Middle frontal gyrus (tissue), 1 donor: ENCODE measurements around the gene MYL12B.
A peak's percentile ranks its signal among the peaks of the same experiment; 100 is the strongest.

Experiments used
- DNase-seq: peaks from one replicate; pipeline ENCODE4 v3.0.0-alpha.2; 2015; ENCODE audit warnings: low spot score; ENCODE audit errors: extremely low spot score

MYL12B gene

DNA sequence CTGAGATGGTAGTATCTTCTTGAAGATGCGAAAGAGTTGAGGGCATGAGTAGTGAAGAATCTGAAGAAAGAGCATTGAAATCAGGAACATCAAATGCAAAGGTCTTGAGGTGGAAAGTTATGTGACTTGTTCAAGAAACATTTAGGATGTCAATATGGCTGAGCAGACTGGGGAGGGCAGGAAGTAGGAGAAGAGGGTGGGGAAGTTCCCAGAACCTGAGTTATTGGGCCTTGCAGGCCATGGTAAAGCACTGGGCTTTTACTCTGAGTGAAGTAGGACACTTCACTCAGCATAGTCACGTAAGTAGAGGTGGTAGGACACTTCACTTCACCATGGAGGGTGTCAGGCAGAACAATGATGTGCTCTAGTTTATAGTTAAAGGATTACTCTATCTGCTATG is 26.1 kb upstream of the MYL12B start:
- DNase-seq, result no peak

DNA sequence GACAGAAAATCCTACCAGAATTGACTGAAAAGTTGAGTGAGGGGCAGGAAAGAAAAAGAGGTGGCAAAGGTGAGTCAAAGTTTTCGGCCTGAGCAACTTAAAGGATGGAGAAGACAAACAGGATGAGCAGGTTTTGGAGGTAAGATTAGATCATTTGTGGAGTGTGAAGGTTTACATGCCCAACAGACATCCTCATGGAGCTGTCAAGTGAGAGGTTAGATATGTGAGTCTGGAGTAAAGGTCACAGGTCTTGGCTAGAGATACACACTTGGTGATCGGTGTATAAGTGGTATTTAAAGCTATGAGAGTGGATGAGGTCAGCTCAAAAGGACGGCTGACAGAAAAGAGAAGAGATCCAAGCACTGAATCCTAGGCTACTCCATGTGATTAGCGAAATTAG is 25.5 kb upstream of the MYL12B start:
- no peak for DNase-seq

DNA sequence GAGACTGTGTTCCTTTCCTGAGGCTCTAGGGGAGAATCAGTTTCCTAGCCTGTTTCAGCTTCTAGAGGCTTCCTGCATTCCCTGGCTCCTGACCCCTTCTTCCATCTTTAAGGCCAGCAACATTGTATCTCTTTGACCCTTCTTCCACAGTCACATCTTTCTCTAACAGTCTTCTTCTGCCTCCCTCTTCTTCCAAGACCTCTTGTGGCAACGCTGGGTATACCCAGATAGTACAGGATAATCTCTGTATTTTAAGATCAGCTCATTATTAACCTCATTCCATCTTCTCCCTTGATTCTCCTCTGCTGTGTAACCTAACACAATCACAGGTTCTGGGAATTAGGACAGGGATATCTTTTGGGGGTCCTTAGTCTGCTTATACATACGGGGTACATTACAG is 23.2 kb upstream of the MYL12B start:
- DNase-seq, result no peak

DNA sequence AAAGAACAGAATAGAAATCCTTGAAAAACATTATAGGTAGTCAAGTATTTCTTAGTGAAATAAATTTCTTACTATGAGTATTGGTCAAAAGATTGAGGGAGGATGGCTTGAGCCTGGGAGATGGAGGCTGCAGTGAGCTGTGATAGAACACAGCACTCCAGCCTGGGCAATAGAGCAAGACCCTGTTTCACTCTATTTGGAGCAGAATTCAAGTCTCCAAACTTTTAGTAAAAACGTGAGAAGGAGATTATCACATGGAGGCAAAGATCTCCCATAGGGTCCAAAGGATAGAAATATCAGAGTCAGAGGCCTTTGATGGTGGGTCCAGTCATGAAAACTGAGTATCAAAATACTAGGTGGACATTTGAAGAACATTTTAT is 16.8 kb upstream of the MYL12B start:
- no peak for DNase-seq

DNA sequence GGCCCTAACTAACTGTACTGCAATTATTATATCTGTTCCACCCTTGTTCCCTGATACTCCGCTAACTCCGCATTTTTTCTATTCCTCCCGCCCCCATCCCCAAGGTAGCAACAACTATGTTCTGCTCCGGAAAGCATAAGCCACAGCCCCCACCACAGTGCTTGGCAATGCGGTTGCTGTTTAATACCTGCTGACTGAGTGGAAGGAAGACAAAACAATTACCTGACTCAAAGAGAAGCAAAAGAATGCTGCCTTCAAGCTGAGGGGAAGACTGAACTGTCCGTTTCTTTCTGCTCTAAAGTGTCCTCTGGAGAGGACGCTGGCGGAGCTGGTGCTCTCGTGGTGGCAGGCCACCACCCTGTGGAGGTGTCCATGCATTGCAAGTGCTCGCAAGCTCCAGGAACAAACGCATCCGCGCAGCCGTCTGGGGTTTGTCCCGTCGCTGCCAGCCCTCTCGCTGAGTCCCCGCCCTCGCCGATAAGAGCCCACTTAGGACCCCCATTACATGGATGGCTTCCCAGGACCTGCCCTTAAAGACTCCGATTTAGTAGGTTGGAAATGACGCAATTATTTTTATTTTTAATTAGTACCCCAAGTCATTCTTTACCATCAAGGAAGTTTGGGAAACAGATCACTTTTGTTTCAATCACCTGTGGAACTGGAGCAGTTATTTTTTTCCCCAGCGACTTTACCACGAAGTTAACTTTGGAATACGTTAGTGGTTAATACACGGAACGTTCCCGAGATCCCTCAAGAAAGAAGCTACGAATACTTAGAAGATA is 15.9 kb upstream of the MYL12B start:
- peak; percentile 79 for DNase-seq

DNA sequence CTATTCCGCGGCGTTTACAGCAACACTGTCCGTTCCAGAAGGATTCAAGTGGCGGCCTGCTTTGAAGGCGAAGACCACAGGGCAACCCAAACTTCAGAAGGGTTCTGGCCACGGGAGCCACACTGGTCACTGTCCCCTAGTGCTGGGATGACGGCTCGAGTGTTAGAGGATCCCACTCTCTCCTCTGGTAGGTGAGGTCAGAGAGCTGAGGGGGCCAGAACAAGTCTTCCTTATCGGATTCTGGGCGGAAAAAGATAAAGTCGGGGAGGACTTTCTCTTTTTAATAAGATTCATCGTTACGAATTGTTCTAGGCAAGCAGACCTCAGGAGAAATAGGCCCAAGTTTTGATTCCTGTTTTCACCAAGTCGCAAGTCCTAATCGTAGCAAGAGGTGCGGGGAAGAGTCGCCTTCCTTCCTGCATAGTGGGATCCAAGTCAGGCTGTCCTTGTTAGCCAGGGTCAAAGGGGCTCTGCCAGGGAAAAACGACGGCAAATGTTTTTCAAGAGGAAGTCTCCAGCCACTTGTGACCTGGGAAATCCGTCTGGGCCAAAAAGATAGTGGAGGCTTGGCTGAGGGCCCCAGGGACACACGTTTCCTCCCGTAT is 15.2 kb upstream of the MYL12B start:
- DNase-seq, result no peak

DNA sequence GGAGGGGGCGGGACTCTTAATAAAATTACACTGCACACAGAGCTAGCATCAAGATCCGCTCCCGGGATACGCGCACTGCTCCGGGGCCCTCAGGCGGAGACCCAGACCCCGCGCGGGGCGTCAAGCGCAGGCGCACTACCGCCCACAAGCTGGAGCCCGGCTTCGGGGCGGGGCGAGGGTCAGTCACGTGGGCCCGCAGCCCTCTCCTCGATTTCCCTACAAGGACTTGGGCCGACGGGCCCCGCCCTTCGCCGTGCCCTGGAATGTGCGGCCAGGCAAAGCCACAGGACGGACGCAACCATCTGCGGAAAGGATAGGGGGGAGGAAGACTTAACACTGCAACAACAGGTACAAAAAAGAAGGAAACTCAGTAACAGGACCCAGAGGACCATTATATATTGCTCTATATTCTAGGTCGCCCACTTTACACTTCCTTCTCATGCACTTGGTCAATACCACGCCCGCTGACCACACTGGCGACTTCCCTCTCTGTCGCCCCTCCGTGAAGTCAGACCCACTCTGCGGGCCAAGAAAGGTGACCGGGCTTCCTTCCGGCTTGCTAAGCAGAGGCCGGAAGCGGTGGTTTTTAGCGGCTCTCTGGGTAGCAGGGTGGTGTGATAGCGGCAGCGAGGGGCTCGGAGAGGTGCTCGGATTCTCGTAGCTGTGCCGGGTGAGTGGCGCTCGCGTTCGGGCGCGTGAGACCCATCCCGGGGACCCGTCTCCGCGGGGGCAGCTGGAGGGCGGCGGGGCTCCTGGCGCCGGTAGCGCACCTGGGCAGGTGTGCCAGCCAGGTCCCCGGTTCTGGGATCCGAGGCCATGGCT is 14.5 kb upstream of the MYL12B start, which contains the start of gene MYL12A:
TSS of gene MYL12A (plus strand) at position 562 of the 822 bp plus-strand sequence. CDS start 5,447 bp downstream, outside the sequence.
- DNase-seq, result peak; percentile 82

DNA sequence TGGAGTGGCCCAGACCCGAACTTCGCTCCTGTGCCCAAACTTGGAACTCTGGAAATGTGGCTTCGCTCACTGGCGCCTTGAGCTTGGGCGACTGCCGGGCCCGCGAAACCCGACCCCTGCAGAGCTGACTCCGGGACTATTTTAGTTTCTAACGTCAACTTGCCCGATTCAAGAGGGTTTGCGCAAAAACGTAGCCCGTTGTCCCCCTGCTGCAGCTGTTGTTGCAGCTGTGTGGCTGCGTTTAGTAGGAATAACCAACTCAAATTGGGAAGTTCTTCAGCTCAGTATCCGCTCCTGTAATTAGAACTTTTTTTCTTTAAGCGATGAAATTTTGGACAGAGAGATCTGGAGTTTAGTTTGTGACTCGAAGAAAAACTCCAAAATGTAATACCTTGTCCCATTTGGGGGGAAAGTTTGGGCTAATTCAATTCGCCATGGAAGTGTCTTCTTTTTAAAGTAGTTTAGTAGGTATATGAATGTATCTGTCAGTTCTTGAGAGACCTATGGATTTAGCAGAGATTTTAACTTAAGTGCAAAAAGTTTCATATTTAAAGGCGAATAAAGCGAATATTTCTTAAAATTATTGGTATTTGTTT is 13.8 kb upstream of the MYL12B start:
- no peak for DNase-seq

DNA sequence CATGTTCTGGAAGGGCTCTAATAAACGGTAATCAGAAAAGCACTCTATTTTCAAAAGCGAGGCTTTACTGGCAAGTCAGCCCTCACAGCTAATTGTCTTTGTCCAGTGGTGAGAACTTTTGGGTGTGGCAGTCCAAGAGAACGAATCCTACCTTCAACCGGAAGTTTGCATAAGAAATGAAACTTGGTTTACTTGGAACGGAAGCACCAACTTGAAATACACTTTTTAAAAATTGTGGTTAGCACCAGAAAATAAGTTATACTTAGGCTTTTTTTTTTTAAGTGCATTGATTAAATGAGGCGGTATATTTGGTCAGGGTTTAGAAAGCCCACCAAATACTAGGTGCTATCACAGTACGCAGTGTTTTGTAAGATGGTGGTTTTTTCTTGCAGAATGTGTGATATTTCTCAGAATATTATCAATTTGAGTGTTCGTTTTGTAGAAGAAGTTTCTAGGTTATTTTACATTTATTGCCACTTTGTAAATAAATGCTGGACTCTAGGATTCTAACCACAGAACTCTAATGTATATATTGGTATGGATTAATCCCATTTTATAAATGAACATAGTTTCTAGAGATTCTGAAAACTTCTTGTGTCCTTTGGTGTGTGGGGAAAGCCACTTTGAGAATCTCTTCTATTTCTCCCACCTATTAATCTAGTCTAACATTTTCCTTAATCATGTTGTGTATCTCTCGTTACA is 13.1 kb upstream of the MYL12B start:
- no peak for DNase-seq

DNA sequence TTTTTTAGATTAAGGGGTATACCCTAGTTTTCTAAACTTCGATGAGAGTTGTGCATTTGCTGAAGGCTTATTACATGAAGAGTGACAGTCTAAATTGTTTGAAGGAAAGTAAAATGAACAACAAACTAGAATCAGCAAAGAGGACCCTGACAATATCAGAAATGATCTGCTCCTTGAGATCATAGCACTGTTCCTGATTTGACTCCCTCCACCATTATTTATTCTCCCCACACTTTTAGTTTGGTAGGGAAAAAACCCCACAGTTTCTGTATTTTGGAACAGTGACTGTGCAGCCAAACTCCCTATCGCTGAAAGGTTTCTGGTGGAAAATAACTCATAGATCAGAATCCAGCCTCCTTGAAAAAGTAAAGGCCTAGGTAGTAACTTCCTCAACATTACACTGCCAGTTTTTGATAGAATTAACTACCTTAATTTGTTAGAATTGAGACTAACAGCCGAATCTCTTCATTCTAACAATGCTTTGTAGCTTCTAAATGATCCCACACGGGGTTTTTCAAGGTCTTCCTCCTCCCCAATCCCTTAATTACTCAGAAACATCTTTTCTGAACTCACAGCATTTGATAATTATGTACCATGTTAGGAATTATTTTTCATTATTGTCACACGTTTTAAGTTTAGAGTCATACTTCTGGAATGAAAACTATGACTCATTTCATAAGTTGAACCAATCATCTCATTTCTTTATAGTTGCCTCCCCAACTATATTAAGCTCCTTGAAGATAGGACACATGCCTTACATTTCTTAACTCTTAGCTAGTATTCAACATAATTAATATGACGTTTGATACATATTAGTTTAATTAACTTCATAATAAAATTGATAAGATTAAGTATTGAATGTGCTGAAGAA is 11.5 kb upstream of the MYL12B start:
- no peak for DNase-seq

DNA sequence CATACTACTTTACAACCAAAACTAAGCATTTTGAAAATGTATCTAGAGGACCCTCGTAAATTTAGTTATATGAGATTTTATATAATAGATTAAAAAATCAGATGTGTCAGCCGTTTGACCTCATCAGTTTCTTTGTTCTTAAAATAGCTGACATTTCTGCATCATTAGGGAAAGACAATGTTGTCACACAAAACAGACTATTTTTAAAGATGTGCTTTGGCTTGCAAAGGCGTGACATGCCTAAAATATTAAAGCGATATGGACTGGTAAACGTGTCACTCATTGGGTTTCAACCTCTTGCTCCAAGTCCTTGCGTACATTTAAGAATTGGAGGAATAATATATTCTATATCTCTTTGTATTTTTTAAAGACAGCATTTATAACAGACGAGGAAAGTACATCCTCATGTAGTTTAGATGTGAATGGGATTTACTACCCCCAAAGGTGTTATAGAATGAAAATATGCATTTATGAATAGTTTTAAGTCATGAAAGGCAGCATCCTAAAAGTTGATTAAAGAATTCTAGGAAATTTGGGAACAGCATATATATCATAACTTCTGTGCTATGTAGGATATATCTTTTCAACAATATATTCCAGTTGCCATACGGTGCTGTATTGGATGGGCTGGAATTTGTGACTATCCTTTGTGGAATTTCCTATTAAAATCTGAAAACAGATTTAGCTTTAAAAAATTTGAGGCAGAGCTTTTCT is 10.5 kb upstream of the MYL12B start:
- no peak for DNase-seq

DNA sequence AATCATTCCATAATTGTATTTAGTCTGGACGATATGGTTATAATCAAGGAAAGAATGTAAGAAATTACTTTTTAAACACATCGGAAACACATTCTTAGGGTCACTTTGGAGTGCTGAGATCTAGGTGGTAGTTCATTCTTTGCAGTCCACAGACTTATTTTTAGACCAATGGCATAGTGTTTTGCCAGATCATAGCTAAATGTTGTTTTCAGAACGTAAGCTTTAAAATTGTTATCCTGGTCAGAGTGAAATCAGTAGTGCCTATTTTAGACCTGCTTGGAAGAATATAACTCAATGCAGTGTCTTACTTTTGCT is 10.0 kb upstream of the MYL12B start:
- no peak for DNase-seq

DNA sequence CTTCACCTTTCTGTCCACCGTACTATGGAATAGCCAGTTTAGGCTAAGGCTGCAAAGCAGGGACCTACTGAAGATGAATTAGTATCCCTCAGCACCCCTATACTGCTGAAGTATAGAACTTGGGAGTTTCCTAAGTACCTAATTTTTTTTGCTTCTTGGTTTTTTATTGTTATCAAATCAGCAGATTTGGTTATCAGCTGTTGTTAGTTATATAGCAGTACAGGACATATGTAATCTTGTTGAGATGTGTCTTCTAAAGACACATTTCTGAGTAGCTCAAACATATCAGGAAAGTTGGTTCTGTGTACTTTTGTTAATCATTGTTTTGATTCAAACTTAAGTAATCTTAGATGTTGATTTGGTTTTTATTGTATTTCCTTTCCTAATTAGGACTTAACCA is 9.1 kb upstream of the MYL12B start:
- no peak for DNase-seq

DNA sequence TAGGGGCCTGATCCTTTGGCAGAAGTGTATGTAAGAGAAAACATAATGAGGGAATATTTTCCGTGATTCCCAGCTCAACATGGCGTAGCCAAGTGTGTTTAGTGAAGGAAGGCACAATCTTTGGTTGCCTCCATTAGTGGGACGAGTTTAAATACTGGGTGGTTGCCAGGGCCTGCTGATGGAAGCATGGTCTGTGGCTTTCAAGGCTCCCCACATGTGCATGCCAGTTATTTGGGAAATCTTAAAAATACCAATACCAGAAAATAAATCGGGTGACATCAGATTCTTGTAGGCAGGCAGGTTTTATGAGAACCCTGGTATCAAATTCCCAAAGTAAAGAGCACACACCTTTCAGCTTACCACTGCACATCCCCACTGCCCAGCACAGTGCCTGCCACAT is 7.2 kb upstream of the MYL12B start:
- DNase-seq, result no peak

DNA sequence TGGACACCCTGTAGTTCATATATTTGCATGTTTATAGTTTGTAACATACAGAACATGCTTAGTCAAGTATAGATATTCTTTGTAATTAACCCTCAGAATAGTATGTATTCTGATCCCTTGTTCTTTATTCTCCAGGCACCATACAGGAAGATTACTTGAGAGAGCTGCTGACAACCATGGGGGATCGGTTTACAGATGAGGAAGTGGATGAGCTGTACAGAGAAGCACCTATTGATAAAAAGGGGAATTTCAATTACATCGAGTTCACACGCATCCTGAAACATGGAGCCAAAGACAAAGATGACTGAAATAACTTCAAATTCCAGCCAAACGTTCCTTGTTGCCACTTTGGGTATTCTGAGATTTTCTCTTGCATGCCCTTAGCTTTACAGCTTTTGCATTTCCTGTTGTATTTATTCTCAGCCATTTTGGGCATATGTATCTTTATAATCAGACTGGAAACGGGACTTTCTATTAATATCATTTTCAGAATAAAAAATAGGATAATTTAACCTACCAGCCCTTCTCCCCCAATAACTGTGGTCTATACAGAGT is 6.2 kb upstream of the MYL12B start:
- no peak for DNase-seq

DNA sequence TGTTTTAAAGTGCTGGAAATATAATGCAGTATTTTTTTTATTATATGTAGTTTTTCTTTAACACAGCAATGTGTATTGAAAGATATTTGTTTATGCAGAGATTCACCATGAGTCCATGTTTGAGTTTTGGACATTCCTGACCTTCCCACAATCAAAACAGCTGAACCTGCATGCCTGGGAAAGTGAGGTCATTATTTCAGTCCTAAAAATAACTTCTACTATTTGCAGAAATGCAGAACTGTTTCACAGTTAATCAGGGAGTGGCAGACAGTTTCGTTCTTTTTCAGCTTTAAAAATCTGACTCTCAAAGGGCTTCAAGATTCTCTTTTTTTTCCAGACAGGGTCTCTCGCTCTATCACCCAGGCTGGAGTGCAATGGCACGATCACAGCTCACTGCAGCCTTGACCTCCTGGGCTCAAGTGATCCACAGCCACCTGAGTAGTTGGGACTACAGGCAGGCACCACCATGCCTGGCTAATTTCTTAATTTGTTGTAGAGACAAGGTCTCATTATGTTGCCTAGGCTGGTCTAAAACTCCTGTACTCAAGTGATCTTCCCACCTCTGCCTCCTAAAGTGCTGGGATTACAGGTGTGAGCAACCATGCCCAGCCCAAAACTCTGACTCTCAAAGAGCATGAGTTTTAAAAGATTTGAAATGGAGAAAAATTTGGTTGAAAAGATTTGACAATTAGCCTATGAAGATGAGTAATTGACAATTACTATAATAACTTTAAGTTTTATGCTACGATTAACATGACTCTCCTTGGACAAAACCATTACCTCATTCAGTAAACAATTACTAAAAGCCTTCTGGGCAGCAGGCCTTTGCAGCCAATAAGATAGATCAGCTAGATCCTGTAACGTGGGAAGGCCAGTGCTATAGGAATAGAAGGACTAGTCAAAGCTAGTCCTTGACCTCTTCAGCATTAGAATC is 5.0 kb upstream of the MYL12B start:
- no peak for DNase-seq

DNA sequence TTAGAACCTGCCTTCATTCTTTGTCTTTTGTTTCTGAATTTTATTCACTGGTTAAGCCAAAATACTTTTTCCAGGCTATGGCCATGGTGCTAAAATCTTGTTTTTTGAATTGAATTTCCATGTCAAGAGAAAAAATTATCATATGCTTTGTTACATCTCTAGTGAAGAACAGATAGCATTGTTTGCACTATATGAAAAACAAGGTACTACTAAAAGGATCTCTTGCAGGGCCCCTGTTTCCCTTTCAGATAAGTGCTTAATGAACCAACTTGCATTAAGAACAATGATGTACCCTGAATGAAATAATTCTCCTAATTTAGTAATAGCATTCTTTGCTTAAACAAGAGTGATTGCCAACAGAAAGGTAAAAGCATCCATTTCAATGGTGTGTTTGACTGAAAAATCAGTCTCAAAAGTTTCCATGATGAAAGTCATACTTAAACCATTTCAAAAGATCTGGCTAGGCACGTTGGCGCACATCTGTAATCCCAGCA is 4.3 kb upstream of the MYL12B start:
- DNase-seq, result no peak

DNA sequence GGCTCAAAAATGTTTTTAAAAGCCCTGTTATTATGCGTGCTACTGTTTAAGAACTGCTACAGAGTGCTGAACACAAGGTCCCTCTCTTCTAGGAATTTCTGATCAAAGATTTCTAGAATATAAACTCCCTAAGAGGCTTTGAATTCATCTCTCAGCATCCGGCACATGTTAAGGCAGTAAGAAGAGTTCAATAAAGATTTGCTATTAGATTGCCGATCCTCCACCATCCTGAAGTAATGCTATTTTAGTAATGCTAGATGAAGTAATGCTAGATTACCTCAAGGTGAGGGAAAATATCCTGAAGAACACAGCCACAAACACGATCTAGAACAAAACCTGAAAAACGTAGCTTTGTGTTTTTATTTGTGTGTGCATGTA is 949 bp upstream of the MYL12B start:
- no peak for DNase-seq
